GM12878 (cell line): ENCODE measurements around the gene RPS26. TPM values are rescaled to one million over a fixed set of nuclear protein-coding genes. Genes with fewer than 3 reads are reported as not detected.
A peak's percentile ranks its signal among the peaks of the same experiment; 100 is the strongest.

Source experiments
- ATAC-seq: fragments of 200-7000 bp; cut with Tn5 transposase; 3 replicates; pipeline ENCODE4 v1.9.1; 2020; ENCODE audit warnings: mild to moderate bottlenecking, moderate library complexity
- BruUV-seq: library from RNA; stranded (reverse); fragments of 400-500 nt; replicated peaks from 2 replicates; lab custom pipeline; 2021; lab: Mats Ljungman, UMichigan
- CTCF ChIA-PET: fragments of 300-600 bp; sonication (Branson Sonifier 250); formaldehyde crosslinking; extraction: SDS; loops from one replicate; lab custom pipeline; 2021; ENCODE audit warnings: inconsistent platforms; lab: Yijun Ruan, JAX
- POLR2A ChIA-PET: fragments of 350-600 bp; formaldehyde crosslinking; extraction: SDS; loops from one replicate; lab custom pipeline; 2021; ENCODE audit warnings: inconsistent platforms; lab: Charles Lee
- RAD21 ChIA-PET: fragments of 300-600 bp; sonication (Branson Sonifier 250); formaldehyde crosslinking; loops from one replicate; lab custom pipeline; 2023; ENCODE audit warnings: antibody characterized with exemption; ENCODE audit not compliant: unreplicated experiment; lab: Charles Lee
- SMC1A ChIA-PET: fragments of 300-600 bp; sonication (Branson Sonifier 250); formaldehyde crosslinking; loops from one replicate; lab custom pipeline; 2023; ENCODE audit not compliant: unreplicated experiment, uncharacterized antibody; lab: Charles Lee
- DNase-seq: peaks from one replicate; pipeline ENCODE4 v3.0.0-alpha.2; 2011; ENCODE audit warnings: low read depth, low spot score
- FAIRE-seq: peaks from 3 replicates; lab custom pipeline; 2011; peaks lifted over from hg19 to GRCh38; lab: Jason Lieb, UNC
- H2AFZ ChIP-seq: 2 replicates; pipeline ENCODE4 v1.6.0; 2011; ENCODE audit warnings: low read depth, low read length, control low read depth; ENCODE audit not compliant: control insufficient read depth
- H3K27ac ChIP-seq: 2 replicates; pipeline ENCODE4 v1.5.1; 2011; ENCODE audit warnings: control low read depth; ENCODE audit not compliant: control insufficient read depth, insufficient read depth
- H3K27me3 ChIP-seq, 2 experiments: replicated peaks in 1 of 2; 2 replicates each; pipeline versions ENCODE4 v1.6.0 to v1.6.1; 2011; ENCODE audit warnings: low read length in 1 of 2; ENCODE audit not compliant: control insufficient read depth in 2 of 2, insufficient read depth in 2 of 2
- H3K36me3 ChIP-seq, 2 experiments: 2 replicates each; pipeline ENCODE4 v1.5.1; 2011; ENCODE audit warnings: low read length in 1 of 2; ENCODE audit not compliant: control insufficient read depth in 2 of 2, insufficient read depth in 2 of 2
- H3K4me1 ChIP-seq: 2 replicates; pipeline ENCODE4 v1.6.1; 2011; ENCODE audit warnings: mild to moderate bottlenecking, low read length, moderate library complexity, mixed read lengths; ENCODE audit not compliant: control insufficient read depth, insufficient read depth
- H3K4me2 ChIP-seq: 2 replicates; pipeline ENCODE4 v1.6.0; 2011; ENCODE audit warnings: control low read depth; ENCODE audit not compliant: control insufficient read depth, insufficient read depth
- H3K4me3 ChIP-seq: fragments of 200-600 bp; sonication (generic); 2 replicates; pipeline ENCODE4 v1.5.1; 2016
- H3K79me2 ChIP-seq: 2 replicates; pipeline ENCODE4 v1.6.0; 2011; ENCODE audit warnings: low read length; ENCODE audit not compliant: control insufficient read depth, insufficient read depth
- H3K9ac ChIP-seq: 2 replicates; pipeline ENCODE4 v1.8.0; 2011; ENCODE audit warnings: low read length, control low read depth, mixed read lengths; ENCODE audit not compliant: control insufficient read depth, insufficient read depth
- H3K9me3 ChIP-seq: replicated peaks from 3 replicates; pipeline ENCODE4 v1.5.1; 2011; ENCODE audit warnings: mild to moderate bottlenecking, low read length; ENCODE audit not compliant: control insufficient read depth, insufficient read depth
- H4K20me1 ChIP-seq: 2 replicates; pipeline ENCODE4 v1.6.0; 2011; ENCODE audit not compliant: control insufficient read depth, insufficient read depth
- CHD4 ChIP-seq: fragments of 200-600 bp; sonication (generic); IDR thresholded peaks from 2 replicates; pipeline ENCODE4 v1.6.1; 2016; ENCODE audit warnings: mild to moderate bottlenecking
- HDAC2 ChIP-seq: fragments of 200-600 bp; sonication (generic); IDR thresholded peaks from 2 replicates; pipeline ENCODE4 v1.6.1; 2017
- NR2F1 ChIP-seq: fragments of 450-650 bp; conservative IDR thresholded peaks from 2 replicates; pipeline ENCODE4 v1.6.1; 2017; ENCODE audit warnings: mild to moderate bottlenecking
- PML ChIP-seq: IDR thresholded peaks from 2 replicates; pipeline ENCODE4 v1.6.1; 2012; ENCODE audit warnings: low read length, inconsistent platforms
- RBBP5 ChIP-seq: fragments of 200-600 bp; sonication (generic); conservative IDR thresholded peaks from 2 replicates; pipeline ENCODE4 v1.6.1; 2016
- RCOR1 ChIP-seq: conservative IDR thresholded peaks from 2 replicates; pipeline ENCODE4 v1.6.1; 2012; ENCODE audit warnings: low read depth, low read length, improper control_type of control experiment
- SMAD1 ChIP-seq: fragments of 450-650 bp; IDR thresholded peaks from 2 replicates; pipeline ENCODE4 v1.6.1; 2018; ENCODE audit warnings: mild to moderate bottlenecking, low read depth; ENCODE audit not compliant: partially characterized antibody
- TARDBP ChIP-seq: IDR thresholded peaks from 2 replicates; pipeline ENCODE4 v1.6.1; 2016; ENCODE audit warnings: borderline replicate concordance
- YBX1 ChIP-seq: fragments of 450-650 bp; IDR thresholded peaks from 2 replicates; pipeline ENCODE4 v1.6.1; 2016; ENCODE audit warnings: antibody characterized with exemption
- WGBS: methylation state at CpG from one replicate; pipeline ENCODE4 v1.1.6; 2016; ENCODE audit warnings: low lambda C conversion rate; ENCODE audit not compliant: insufficient replicate concordance, insufficient coverage; ENCODE audit errors: missing lambda C conversion rate; 5-methylcytosine and 5-hydroxymethylcytosine counted together
- in situ Hi-C: fragments of 300-500 bp; cut with MboI; formaldehyde crosslinking; loops from 9 replicates; pipeline ENCODE4 v1.14.3; 2018; ENCODE audit warnings: mixed read lengths
- intact Hi-C: fragments of 100-400 bp; cut with micrococcal nuclease; formaldehyde crosslinking; loops from one replicate; pipeline ENCODE4 v1.14.2; 2022; ENCODE audit not compliant: unreplicated experiment
- polyA plus RNA-seq, 11 experiments: library from polyadenylated mRNA; depleted of rRNA in 4 of 11; unstranded in 6 of 11; stranded (reverse) in 5 of 11; fragments of >200 nt; fragmentation: Nextera tagmentation in 4 of 11; fragmentation: Illumina TruSeq in 1 of 11; extraction: Ambion mirVana in 4 of 11; extraction: Trizol in 1 of 11; gene quantifications; 1 replicate in 1 of 11; 2 replicates in 10 of 11; pipeline versions ENCODE4 v1.2.1 to v1.2.3, GENCODE V29; 2011 to 2016; ENCODE audit warnings: inconsistent platforms in 2 of 11, missing spikeins in 2 of 11, low read depth in 1 of 11
- total RNA-seq, 4 experiments: library from RNA; depleted of rRNA in 3 of 4; stranded (reverse); fragments of >200 nt in 3 of 4; fragmentation: Illumina TruSeq in 1 of 4; extraction: Trizol in 1 of 4; gene quantifications; 2 replicates each; pipeline versions ENCODE4 v1.2.1 to v1.2.3, GENCODE V29; 2013 to 2021
- TF ChIP-seq, protein P1 (sequence below): fragments of 150-350 bp; IDR thresholded peaks from 2 replicates; pipeline ENCODE4 v1.6.1; 2016; ENCODE audit warnings: low read depth, low read length

Gene RPS26
- total and polyA plus RNA-seq, 10 of the 15 experiments (the other 5 are each of a cell fraction or from before 2014, with no cell fraction given): 75.5 to 3,147 (median 881) TPM

DNA sequence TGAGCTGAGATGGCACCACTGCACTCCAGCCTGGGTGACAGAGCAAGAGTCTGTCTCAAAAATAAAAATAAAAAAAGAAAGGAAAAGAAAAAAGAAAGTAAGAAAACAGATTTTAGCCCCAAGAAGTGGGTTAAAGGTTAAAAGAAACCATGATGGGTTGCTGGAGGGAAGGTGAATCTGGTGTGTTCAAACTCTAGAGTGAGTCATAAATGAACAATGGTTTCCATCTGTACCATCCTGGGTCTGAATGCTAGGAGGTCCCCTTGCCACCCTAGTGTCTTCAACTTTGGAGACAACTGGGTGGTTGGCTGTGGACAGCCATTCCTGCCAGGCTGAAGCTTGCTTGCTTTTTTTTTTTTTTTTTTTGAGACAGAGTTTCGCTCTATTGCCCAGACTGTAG, 1.6 kb upstream of the RPS26 start:
- ChIA-PET CTCF (interaction anchor here (0.8 to 5.0 kb wide), 19 partner anchors 11 to 310 kb away, joined by 3 to 64 read pairs (median 4); partner anchors contain the start of genes PA2G4, RAB5B and SUOX), SMC1A (interaction anchor here (0.7 to 5.0 kb wide), 16 partner anchors 30 to 316 kb away, joined by 3 to 52 read pairs (median 4); partner anchors contain the start of genes DGKA, ORMDL2, RAB5B and SARNP), POLR2A (interaction anchor here (0.5 to 4.0 kb wide), 12 partner anchors 43 to 302 kb away, joined by 3 to 12 read pairs (median 4); partner anchors contain the start of genes DNAJC14, RAB5B and SUOX), RAD21 (interaction anchor here (1.2 to 3.4 kb wide), 7 partner anchors 11 to 301 kb away, joined by 3 to 32 read pairs (median 5); partner anchors contain the start of genes RAB5B and SUOX)
- TF ChIP-seq PML (no peak), CHD4 (no peak)
- H3K4me1 ChIP-seq: peaks cover 9% of the 10 kb centered on the region
- H3K4me2 ChIP-seq: no peak overlapping the region
- H3K27ac ChIP-seq: no peak overlapping the region
- H3K9me3 ChIP-seq: no peaks in the 10 kb centered on the region
- H3K27me3 ChIP-seq: no peaks in the 10 kb centered on the region
- WGBS: no CpG with 5 or more reads among the region's 1 CpG
- intact Hi-C loops (loop anchor here (5.0 kb wide), 1 partner anchor 213 kb away; the partner anchor contains the start of gene DNAJC14), in situ Hi-C loops (no loop called here)
- H4K20me1 ChIP-seq: no peaks in the 10 kb centered on the region
- no peak for ATAC-seq
- FAIRE-seq: no peak
- no peak overlapping the region for H3K4me3 ChIP-seq
- H3K36me3 ChIP-seq: peaks cover 5 to 12% of the 10 kb centered on the region in 2 experiments; a peak in 3 of 4 replicates
- DNase-seq: no peak
- H3K9ac ChIP-seq: no peak overlapping the region
- no peak overlapping the region for H2AFZ ChIP-seq
- BruUV-seq: no TSS peak
- H3K79me2 ChIP-seq: peaks cover 22% of the 10 kb centered on the region

DNA sequence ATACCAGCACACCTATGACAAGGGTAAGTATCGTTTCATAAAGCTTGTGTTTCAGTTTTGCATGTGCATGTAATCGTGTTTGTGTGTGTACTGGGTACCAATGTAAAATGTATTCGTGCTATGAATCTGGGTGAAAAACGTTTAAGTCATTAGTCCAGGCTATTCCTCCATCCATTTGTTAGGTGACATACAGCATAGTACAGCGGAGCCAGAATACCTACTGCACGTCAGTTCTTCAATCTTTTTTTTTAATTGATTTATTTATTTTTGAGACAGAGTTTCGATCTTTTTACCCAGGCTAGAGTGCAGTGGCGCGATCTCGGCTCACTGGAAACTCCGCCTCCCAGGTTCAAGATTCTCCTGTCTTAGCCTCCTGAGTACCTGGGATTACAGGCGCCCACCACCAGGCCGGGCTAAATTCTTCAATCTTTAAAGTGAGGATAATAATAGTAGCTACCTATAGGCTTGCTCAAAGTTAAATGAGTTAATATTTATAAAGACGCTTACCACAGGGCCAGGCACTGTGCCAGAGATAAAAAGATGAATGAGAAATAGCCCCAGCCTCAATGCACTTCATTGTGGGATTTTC, 661 bp upstream of the RPS26 start:
- Histone ChIP-seq H3K27me3 (no peaks in the 10 kb centered on the region), H3K27ac (peak overlapping the region; percentile 50; the same call in 1 of the 2 replicates), H3K9ac (peak overlapping the region; percentile 38; the same call in 1 of the 2 replicates), H3K4me2 (peak overlapping the region; percentile 52), H2AFZ (peak overlapping the region; percentile 84), H3K9me3 (no peaks in the 10 kb centered on the region), H3K36me3 (peaks cover 5 to 19% of the 10 kb centered on the region in 2 experiments; a peak in 3 of 4 replicates), H3K79me2 (peaks cover 22% of the 10 kb centered on the region), H4K20me1 (no peaks in the 10 kb centered on the region), H3K4me1 (peaks cover 9% of the 10 kb centered on the region), H3K4me3 (peak overlapping the region; percentile 61)
- POLR2A ChIA-PET: interaction anchor here (0.6 to 4.0 kb wide), 10 partner anchors 34 to 303 kb away, joined by 3 to 12 read pairs (median 4); partner anchors contain the start of genes PA2G4, RAB5B and SUOX
- whole genome bisulfite sequencing: 37% methylated on average over 14 of the region's 14 CpGs
- DNase-seq (no peak), ATAC-seq (peak; percentile 3), FAIRE-seq (no peak)
- CTCF ChIA-PET: interaction anchor here (0.6 to 5.0 kb wide), 21 partner anchors 12 to 322 kb away, joined by 3 to 64 read pairs (median 4); partner anchors contain the start of genes ESYT1, PA2G4, RAB5B and SUOX
- RAD21 ChIA-PET: interaction anchor here (0.7 to 3.4 kb wide), 10 partner anchors 42 to 316 kb away, joined by 3 to 32 read pairs (median 4); partner anchors contain the start of genes CD63, PA2G4, RAB5B and SUOX
- intact Hi-C loops: loop anchor here (1.0 to 5.0 kb wide), 5 partner anchors 45 to 303 kb away; partner anchors contain the start of gene DNAJC14
- in situ Hi-C loops: no loop called here
- BruUV-seq: TSS peak; percentile 92
- SMC1A ChIA-PET: interaction anchor here (0.6 to 5.0 kb wide), 18 partner anchors 11 to 317 kb away, joined by 3 to 52 read pairs (median 4); partner anchors contain the start of genes DGKA, ORMDL2, RAB5B and SARNP
- TF ChIP-seq YBX1 (no peak), SMAD1 (peak; percentile 46), RCOR1 (0 out of 2 replicates have a peak, but pooled peaks have one; percentile 62), NR2F1 (no peak), PML (no peak), RBBP5 (no peak), HDAC2 (no peak), TARDBP (no peak)
- TF ChIP-seq, protein P1, sequence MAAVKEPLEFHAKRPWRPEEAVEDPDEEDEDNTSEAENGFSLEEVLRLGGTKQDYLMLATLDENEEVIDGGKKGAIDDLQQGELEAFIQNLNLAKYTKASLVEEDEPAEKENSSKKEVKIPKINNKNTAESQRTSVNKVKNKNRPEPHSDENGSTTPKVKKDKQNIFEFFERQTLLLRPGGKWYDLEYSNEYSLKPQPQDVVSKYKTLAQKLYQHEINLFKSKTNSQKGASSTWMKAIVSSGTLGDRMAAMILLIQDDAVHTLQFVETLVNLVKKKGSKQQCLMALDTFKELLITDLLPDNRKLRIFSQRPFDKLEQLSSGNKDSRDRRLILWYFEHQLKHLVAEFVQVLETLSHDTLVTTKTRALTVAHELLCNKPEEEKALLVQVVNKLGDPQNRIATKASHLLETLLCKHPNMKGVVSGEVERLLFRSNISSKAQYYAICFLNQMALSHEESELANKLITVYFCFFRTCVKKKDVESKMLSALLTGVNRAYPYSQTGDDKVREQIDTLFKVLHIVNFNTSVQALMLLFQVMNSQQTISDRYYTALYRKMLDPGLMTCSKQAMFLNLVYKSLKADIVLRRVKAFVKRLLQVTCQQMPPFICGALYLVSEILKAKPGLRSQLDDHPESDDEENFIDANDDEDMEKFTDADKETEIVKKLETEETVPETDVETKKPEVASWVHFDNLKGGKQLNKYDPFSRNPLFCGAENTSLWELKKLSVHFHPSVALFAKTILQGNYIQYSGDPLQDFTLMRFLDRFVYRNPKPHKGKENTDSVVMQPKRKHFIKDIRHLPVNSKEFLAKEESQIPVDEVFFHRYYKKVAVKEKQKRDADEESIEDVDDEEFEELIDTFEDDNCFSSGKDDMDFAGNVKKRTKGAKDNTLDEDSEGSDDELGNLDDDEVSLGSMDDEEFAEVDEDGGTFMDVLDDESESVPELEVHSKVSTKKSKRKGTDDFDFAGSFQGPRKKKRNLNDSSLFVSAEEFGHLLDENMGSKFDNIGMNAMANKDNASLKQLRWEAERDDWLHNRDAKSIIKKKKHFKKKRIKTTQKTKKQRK: no peak
